Trophoblast cell (in vitro differentiated cells and primary cell): Measurements from ENCODE around the gene POU3F1.

Experiments
- DNase-seq, 2 donors: peaks; one replicate each; pipeline ENCODE4 v3.0.0-alpha.2; 2016
- H2AFZ ChIP-seq: 2 replicates; pipeline ENCODE4 v1.6.1; 2013; ENCODE audit warnings: low read length, moderate library complexity, mild to moderate bottlenecking; ENCODE audit not compliant: insufficient read depth, poor library complexity
- H2AK5ac ChIP-seq: 2 replicates; pipeline ENCODE4 v1.6.1; 2013; ENCODE audit warnings: mild to moderate bottlenecking, low read length
- H2BK120ac ChIP-seq: 2 replicates; pipeline ENCODE4 v1.6.1; 2013; ENCODE audit warnings: low read length, mild to moderate bottlenecking, moderate library complexity; ENCODE audit not compliant: insufficient read depth, poor library complexity
- H2BK12ac ChIP-seq: 2 replicates; pipeline ENCODE4 v1.6.1; 2013; ENCODE audit warnings: mild to moderate bottlenecking, low read length, moderate library complexity
- H2BK5ac ChIP-seq: 2 replicates; pipeline ENCODE4 v1.6.1; 2013; ENCODE audit warnings: low read length, low read depth, moderate library complexity, mild to moderate bottlenecking; ENCODE audit not compliant: poor library complexity
- H3K14ac ChIP-seq: 2 replicates; pipeline ENCODE4 v1.6.1; 2013; ENCODE audit warnings: mild to moderate bottlenecking, low read length
- H3K18ac ChIP-seq: 2 replicates; pipeline ENCODE4 v1.6.1; 2013; ENCODE audit warnings: mild to moderate bottlenecking, low read length
- H3K23ac ChIP-seq: 2 replicates; pipeline ENCODE4 v1.6.1; 2013; ENCODE audit warnings: low read length
- H3K27ac ChIP-seq: 2 replicates; pipeline ENCODE4 v1.5.1; 2013; ENCODE audit warnings: low read depth, mild to moderate bottlenecking, inconsistent platforms, low read length, moderate library complexity
- H3K27me3 ChIP-seq: 2 replicates; pipeline ENCODE4 v1.6.1; 2013; ENCODE audit warnings: inconsistent platforms, mild to moderate bottlenecking, low read length, moderate library complexity; ENCODE audit not compliant: insufficient read depth
- H3K36me3 ChIP-seq, 2 experiments: 1 replicate in 1 of 2; 2 replicates in 1 of 2; pipeline ENCODE4 v1.6.1; 2013; ENCODE audit warnings: low read length in 2 of 2, mild to moderate bottlenecking in 2 of 2, moderate library complexity in 1 of 2; ENCODE audit not compliant: insufficient read depth in 2 of 2, control insufficient read depth in 1 of 2
- H3K4ac ChIP-seq: 2 replicates; pipeline ENCODE4 v1.6.1; 2013; ENCODE audit warnings: low read depth, mild to moderate bottlenecking, low read length, moderate library complexity
- H3K4me1 ChIP-seq, 2 experiments: 1 replicate in 1 of 2; 2 replicates in 1 of 2; pipeline ENCODE4 v1.6.1; 2013; ENCODE audit warnings: low read length in 2 of 2, mild to moderate bottlenecking in 2 of 2, moderate library complexity in 1 of 2; ENCODE audit not compliant: insufficient read depth in 2 of 2, control insufficient read depth in 1 of 2
- H3K4me2 ChIP-seq: 2 replicates; pipeline ENCODE4 v1.6.1; 2013; ENCODE audit warnings: inconsistent platforms, mild to moderate bottlenecking, low read length, moderate library complexity
- H3K4me3 ChIP-seq: 2 replicates; pipeline ENCODE4 v1.5.1; 2013; ENCODE audit warnings: mild to moderate bottlenecking, low read depth, low read length, inconsistent platforms
- H3K79me1 ChIP-seq: one replicate; pipeline ENCODE4 v1.6.1; 2013; ENCODE audit warnings: low read length
- H3K79me2 ChIP-seq: 2 replicates; pipeline ENCODE4 v1.6.1; 2013; ENCODE audit warnings: low read length, mild to moderate bottlenecking; ENCODE audit not compliant: control insufficient read depth, insufficient read depth, poor library complexity
- H3K9ac ChIP-seq: 2 replicates; pipeline ENCODE4 v1.6.1; 2013; ENCODE audit warnings: mild to moderate bottlenecking, low read length
- H3K9me3 ChIP-seq: 2 replicates; pipeline ENCODE4 v1.6.1; 2013; ENCODE audit warnings: low read depth, mild to moderate bottlenecking, control low read depth, inconsistent platforms, low read length; ENCODE audit not compliant: insufficient read depth
- H4K12ac ChIP-seq: 2 replicates; pipeline ENCODE4 v1.6.1; 2013; ENCODE audit warnings: low read depth, mild to moderate bottlenecking, low read length, moderate library complexity
- H4K8ac ChIP-seq: 2 replicates; pipeline ENCODE4 v1.6.1; 2013; ENCODE audit warnings: low read depth, mild to moderate bottlenecking, low read length, moderate library complexity
- H4K91ac ChIP-seq: one replicate; pipeline ENCODE4 v1.6.1; 2013; ENCODE audit warnings: low read depth, mild to moderate bottlenecking, low read length, moderate library complexity
- WGBS: extraction: QIAGEN DNeasy Blood & Tissue Kit; methylation state at CpG from one replicate; pipeline ENCODE4 v1.1.7; 2013; ENCODE audit warnings: missing lambda C conversion rate; ENCODE audit not compliant: insufficient read length, insufficient coverage; ENCODE audit errors: extremely low coverage; 5-methylcytosine and 5-hydroxymethylcytosine counted together

The POU3F1 gene

DNA sequence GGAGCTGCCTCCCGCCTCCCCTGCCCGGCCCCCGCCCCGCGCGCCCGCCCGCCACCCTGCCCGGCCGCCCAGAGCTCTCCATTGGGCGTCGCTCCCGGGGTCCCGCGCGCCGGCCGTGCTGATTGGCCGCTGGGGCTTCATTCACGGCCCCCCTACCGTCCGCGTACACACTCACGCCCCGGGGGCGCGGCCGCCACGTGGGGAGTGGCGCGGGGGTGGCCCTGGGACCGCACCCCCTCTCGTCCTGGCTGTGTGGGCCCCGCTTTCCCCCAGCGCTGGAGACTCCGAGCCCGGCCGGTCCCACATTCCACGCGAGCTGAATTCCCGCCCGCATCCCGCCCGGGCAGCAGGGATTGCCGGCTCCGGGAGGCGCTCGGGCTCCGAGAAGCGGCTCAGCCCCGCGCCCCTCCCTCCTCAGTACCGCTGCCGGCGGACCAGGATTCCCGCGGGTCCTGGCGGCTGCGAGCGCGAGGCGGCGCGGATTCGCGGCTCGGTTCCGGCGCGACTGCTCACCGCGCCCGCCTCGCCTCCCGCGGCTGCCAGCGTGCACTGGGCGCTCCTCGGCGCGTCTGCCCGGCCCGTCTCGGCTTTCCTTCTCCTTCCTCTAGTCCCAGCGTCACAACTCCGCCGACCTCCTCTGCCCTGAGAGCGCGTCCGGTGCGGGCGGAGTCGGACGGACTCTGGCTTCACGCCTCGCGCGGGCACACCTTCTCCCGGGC is 450 bp upstream of the POU3F1 start:
- no peak overlapping the region for H2BK120ac ChIP-seq

DNA sequence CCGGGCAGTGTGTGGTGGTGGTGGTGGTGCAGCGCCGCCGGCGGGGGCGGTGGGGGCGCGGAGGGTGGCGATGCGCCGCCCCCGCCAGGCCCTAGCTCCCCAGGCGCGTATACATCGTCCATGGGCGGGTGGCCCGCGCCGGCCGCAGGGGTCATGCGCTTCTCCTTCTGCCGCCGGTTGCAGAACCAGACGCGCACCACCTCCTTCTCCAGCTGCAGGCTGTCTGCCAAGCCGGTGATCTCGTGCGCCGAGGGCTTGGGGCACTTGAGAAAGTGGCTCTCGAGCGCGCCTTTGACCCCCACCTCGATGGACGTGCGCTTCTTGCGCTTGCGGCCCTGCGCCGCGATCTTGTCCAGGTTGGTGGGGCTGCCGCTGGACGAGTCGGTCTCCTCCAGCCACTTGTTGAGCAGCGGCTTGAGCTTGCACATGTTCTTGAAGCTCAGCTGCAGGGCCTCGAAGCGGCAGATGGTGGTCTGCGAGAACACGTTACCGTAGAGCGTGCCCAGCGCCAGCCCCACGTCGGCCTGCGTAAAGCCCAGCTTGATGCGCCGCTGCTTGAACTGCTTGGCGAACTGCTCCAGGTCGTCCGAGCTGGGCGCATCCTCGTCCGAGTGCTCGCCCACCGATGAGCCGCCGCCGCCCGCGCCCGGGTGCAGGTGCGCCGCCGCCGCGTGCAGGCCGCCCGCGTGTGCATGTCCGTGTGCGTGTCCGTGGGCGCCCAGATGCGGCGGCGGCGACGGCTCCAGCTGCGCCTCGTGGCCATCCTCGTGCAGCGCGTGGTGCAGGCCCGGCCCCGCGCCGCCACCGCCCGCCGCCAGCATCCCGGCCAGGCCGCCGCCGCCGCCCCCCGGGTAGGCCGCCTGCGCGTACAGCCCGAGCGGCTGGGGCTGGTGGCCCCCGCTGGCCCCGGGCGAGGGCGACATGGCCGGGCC is 926 bp downstream of the POU3F1 start:
- H3K27me3 ChIP-seq, result peaks cover 54% of the 10 kb centered on the region
- no peak overlapping the region for H3K4ac ChIP-seq
- H4K8ac ChIP-seq, result no peak overlapping the region
- H3K79me2 ChIP-seq, result no peaks in the 10 kb centered on the region
- no peak overlapping the region for H2BK12ac ChIP-seq
- H3K27ac ChIP-seq, result no peak overlapping the region
- no peak overlapping the region for H2BK120ac ChIP-seq
- no CpG with 5 or more reads among the region's 115 CpGs for WGBS
- no peak overlapping the region for H2AFZ ChIP-seq
- H3K4me2 ChIP-seq, result peak overlapping the region; percentile 84
- no peak overlapping the region for H2BK5ac ChIP-seq
- no peak overlapping the region for H3K18ac ChIP-seq
- H2AK5ac ChIP-seq, result no peak overlapping the region
- no peak overlapping the region for H3K9ac ChIP-seq
- DNase-seq, result no peak
- peaks cover 6% of the 10 kb centered on the region for H3K9me3 ChIP-seq
- peaks cover 12 to 19% of the 10 kb centered on the region in 2 experiments for H3K4me1 ChIP-seq
- no peaks in the 10 kb centered on the region for H3K79me1 ChIP-seq
- peaks cover 0 to 2% of the 10 kb centered on the region in 2 experiments for H3K36me3 ChIP-seq
- no peak overlapping the region for H4K91ac ChIP-seq
- no peak overlapping the region for H4K12ac ChIP-seq
- peak overlapping the region; percentile 54 for H3K4me3 ChIP-seq
- no peak overlapping the region for H3K14ac ChIP-seq
- no peak overlapping the region for H3K23ac ChIP-seq

More for the DNA sequence above, 450 bp upstream of the POU3F1 start:
- Histone ChIP-seq H2BK12ac (no peak overlapping the region), H3K23ac (no peak overlapping the region), H3K4ac (no peak overlapping the region), H4K12ac (no peak overlapping the region), H4K8ac (no peak overlapping the region), H4K91ac (no peak overlapping the region), H3K79me1 (no peaks in the 10 kb centered on the region), H3K9ac (no peak overlapping the region), H3K18ac (no peak overlapping the region), H3K4me2 (peak overlapping the region; percentile 78), H3K27ac (no peak overlapping the region), H3K14ac (no peak overlapping the region), H3K4me1 (peaks cover 12 to 22% of the 10 kb centered on the region in 2 experiments), H2BK5ac (no peak overlapping the region), H3K9me3 (peaks cover 6% of the 10 kb centered on the region), H3K4me3 (peak overlapping the region; percentile 67), H2AFZ (peak overlapping the region; percentile 47), H3K27me3 (peaks cover 54% of the 10 kb centered on the region), H3K79me2 (no peaks in the 10 kb centered on the region), H2AK5ac (no peak overlapping the region), H3K36me3 (peaks cover 0 to 2% of the 10 kb centered on the region in 2 experiments)
- peak; percentile 56 to 63 for DNase-seq
- WGBS, result no CpG with 5 or more reads among the region's 99 CpGs

DNA sequence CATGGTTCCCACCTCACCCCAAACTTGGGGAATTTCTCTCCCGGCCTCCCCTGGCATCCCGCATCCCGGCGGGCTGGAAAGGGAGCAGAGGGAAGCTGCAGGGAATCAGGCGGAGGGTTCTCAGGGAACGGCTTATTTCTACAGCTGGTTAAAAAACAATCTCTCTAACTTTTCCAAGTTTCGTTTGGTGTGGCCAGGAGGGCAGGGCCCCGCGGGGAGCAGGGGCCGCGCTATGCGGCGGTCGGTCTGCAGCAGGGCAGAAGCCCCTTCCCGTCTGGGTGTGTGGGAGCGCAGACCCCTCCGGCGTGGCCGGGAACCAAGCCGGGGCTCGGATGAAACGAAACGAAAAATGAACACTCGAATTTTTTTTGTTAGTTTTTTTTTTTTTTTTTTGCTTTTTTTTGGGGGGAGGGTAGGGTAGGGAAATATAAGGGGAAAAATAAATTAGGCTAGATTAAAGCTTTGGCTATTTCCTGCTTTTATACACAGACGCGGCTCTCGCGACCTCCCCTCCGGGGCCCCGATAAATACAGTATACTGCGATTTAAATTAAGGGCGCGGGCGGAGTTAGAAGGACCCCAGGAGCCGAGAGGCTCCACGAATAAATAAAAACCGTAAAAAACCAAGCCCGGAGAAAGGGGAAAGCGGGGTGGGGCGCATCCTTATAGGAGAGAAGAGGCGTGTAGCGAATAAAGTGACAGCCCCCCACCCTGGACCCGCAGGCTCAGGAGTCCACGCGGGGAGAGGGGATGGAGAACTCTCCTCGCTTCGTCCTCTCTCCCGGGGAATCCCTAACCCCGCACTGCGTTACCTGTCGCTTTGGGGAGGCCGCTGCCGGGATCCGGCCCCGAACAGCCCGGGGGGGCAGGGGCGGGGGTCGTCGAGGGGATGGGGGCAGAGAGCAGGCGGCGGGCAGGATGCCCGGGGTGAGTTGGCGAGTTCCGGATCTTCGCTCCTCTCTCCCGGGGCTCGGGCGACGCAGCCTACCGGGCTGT is 2.1 kb downstream of the POU3F1 start:
- Histone ChIP-seq H3K9me3 (peaks cover 6% of the 10 kb centered on the region), H2AK5ac (no peak overlapping the region), H3K23ac (no peak overlapping the region), H2AFZ (no peak overlapping the region), H3K79me2 (no peaks in the 10 kb centered on the region), H3K27me3 (peaks cover 54% of the 10 kb centered on the region), H3K4ac (no peak overlapping the region), H3K27ac (no peak overlapping the region), H2BK120ac (no peak overlapping the region), H2BK5ac (no peak overlapping the region), H4K12ac (no peak overlapping the region), H3K18ac (no peak overlapping the region), H3K36me3 (peaks cover 0 to 2% of the 10 kb centered on the region in 2 experiments), H3K4me3 (no peak overlapping the region), H4K8ac (no peak overlapping the region), H3K4me1 (peaks cover 12 to 19% of the 10 kb centered on the region in 2 experiments), H3K79me1 (no peaks in the 10 kb centered on the region), H2BK12ac (no peak overlapping the region), H3K9ac (no peak overlapping the region), H3K4me2 (peak overlapping the region; percentile 84), H4K91ac (no peak overlapping the region), H3K14ac (no peak overlapping the region)
- no CpG with 5 or more reads among the region's 70 CpGs for WGBS
- no peak for DNase-seq
